Inferior parietal cortex (tissue), 1 donor: ENCODE results near the gene TRIB2.

Source experiments
- DNase-seq: peaks from one replicate; pipeline ENCODE4 v3.0.0-alpha.2; 2016; ENCODE audit errors: extremely low spot score

TRIB2 gene

GRCh38 chr2:12778811-12779579, 62.3 kb downstream of the TRIB2 start:
- DNase-seq, result no peak

GRCh38 chr2:12781329-12781728, 64.6 kb downstream of the TRIB2 start:
- no peak for DNase-seq

GRCh38 chr2:12787891-12788801, 71.4 kb downstream of the TRIB2 start:
- DNase-seq, result no peak

GRCh38 chr2:12791906-12792305, 75.2 kb downstream of the TRIB2 start:
- no peak for DNase-seq
